HG03025 (cell line): ENCODE results near the gene NAGK.
"Not testable (repeated sequence)": the region's sequence is repeated elsewhere in the genome, so short reads cannot be mapped to it uniquely, and the experiment has no call there.

Experiments
- ATAC-seq: cut with Tn5 transposase; IDR thresholded peaks from one replicate; pipeline ENCODE4 v1.9.1; 2021; ENCODE audit warnings: mild to moderate bottlenecking, moderate library complexity; ENCODE audit not compliant: unreplicated experiment, low FRiP score

NAGK gene

GRCh38 chr2:71068218-71069035, at the start of gene NAGK:
Gene NAGK (plus strand): TSS chr2:71068648. CDS start chr2:71068684, 36 bp downstream.
- peak; percentile 52 for ATAC-seq

DNA sequence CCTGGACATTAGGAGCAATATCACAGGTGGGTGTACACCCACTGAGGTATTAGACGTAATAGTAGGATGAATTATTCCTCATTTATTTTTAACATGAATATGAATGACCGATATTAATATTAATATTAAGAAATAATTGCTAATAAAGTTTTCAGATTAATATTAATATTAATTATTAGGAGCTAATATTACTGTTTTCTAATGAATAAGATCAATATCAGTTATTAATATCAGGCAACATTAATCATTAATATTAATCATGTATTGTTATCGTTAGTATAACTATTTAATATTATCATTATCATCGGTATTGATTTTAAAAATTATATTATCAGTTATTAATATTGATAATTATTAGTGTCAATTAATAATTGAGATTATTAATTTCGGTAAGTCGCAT, 48.5 kb upstream of the NAGK start:
- ATAC-seq, result not testable (repeated sequence)

DNA sequence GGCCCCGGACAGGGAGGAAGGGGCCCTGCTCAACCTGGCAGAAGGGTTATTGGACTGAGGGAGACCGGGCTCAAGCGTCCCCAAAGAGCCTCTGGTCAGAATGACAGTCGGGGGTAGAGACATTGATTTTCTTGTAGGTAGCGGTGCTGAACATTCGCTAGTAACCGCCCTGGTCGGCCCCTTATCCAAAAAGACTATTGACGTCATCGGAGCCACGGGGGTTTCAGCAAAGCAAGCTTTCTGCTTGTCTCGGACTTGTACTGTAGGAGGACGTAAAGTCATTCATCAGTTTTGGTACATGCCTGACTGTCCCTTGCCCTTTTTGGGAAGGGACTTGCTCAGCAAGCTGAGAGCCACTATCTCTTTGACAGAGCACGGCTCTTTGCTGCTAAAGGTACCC, 47.1 kb upstream of the NAGK start:
- not testable (repeated sequence) for ATAC-seq

GRCh38 chr2:71023553-71024243, 44.8 kb upstream of the NAGK start:
- ATAC-seq, result not testable (repeated sequence)

DNA sequence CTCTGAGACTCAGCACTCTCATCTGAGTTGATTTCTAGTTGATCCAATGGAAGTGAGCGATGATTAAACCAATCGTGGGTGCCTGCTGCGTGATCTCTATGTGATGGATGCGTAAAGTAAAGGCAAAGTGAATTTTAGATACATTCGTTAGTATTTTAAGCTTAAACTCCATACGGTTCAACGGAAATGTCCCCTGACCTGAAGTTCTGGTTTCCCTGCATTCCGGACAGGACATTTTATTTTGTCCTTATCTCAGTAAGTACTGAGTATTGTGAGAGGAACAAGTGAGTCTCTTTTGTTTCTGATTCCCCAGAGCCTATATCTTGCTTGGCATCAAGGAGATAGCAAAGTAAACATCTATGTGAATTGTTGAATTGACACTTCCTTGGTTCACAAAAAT, 32.2 kb upstream of the NAGK start:
- not testable (repeated sequence) for ATAC-seq

- no peak for ATAC-seq
These were observed 26.2 kb upstream of the NAGK start for GRCh38 chr2:71042287-71042686.

GRCh38 chr2:71043531-71044407, 24.7 kb upstream of the NAGK start:
- no peak for ATAC-seq

GRCh38 chr2:71045151-71045550, 23.3 kb upstream of the NAGK start:
- no peak for ATAC-seq

DNA sequence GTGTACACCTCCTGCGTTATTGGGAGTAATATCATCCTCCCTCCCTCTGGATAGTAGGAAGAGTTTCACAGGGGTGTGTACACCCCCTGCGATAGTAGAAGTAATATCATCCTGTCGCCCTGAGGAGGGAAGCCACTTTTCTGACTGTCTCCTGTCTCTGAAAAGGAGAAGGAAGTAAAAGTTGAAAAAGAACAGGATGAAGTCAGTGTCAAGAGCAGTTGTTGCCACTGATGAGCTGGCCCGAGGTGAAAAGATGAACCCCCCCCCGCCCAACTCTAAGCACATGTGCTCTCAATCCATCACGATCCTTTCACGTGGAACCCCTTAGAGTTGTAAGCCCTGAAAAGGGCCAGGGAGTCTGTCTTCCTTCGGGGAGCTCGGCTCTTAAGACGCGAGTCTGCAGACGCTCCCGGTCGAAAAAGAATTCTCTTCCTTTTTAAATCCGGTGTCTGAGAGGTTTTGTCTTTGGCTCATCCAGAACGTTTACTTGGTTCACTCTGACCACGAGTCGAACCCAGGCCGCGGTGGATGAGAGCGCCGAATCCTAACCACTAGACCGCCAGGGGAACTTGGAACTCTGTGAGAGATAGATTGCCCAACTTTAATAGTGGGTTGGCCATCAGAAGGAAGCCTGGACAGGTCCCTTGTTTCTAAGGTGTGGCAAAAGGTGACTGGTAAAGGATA, 22.4 kb upstream of the NAGK start:
- no peak for ATAC-seq

DNA sequence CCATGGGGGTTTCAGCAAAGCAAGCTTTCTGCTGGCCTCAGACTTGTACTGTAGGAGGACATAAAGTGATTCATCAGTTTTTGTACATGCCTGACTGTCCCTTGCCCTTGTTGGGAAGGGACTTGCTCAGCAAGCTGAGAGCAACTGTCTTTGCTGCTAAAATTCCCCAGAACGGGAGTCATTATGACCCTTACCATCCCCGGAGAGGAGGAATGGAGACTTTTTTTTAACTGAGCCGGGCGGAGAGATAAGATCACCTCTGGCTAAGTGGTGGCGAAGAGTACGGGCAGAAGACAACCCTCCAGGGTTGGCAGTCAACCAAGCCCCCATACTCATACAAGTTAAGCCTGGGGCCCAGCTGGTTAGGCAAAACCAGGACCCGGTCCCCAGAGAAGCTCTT, 20.4 kb upstream of the NAGK start:
- no peak for ATAC-seq

GRCh38 chr2:71049704-71050360, 18.6 kb upstream of the NAGK start:
- not testable (repeated sequence) for ATAC-seq

DNA sequence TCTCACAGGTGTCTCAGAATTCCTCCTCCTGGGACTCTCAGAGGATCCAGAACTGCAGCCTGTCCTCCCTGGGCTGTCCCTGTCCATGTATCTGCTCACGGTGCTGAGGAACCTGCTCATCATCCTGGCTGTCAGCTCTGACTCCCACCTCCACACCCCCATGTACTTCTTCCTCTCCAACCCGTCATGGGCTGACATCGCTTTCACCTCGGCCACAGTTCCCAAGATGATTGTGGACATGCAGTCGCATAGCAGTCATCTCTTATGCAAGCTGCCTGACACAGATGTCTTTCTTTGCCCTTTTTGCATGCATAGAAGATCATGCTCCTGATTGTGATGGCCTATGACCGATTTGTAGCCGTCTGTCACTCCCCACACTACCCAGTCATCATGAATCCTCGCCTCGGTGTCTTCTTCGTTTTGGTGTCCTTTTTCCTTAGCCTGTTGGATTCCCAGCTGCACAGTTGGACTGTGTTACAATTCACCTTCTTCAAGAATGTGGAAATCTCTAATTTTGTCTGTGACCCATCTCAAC, 13.2 kb upstream of the NAGK start:
- ATAC-seq, result not testable (repeated sequence)

GRCh38 chr2:71060211-71060610, 8.2 kb upstream of the NAGK start:
- no peak for ATAC-seq

GRCh38 chr2:71060871-71061270, 7.6 kb upstream of the NAGK start:
- ATAC-seq, result no peak

- no peak for ATAC-seq
These were observed 5.2 kb upstream of the NAGK start for GRCh38 chr2:71063216-71063615.

- ATAC-seq, result no peak
These were observed 4.3 kb upstream of the NAGK start for GRCh38 chr2:71064110-71064611.

DNA sequence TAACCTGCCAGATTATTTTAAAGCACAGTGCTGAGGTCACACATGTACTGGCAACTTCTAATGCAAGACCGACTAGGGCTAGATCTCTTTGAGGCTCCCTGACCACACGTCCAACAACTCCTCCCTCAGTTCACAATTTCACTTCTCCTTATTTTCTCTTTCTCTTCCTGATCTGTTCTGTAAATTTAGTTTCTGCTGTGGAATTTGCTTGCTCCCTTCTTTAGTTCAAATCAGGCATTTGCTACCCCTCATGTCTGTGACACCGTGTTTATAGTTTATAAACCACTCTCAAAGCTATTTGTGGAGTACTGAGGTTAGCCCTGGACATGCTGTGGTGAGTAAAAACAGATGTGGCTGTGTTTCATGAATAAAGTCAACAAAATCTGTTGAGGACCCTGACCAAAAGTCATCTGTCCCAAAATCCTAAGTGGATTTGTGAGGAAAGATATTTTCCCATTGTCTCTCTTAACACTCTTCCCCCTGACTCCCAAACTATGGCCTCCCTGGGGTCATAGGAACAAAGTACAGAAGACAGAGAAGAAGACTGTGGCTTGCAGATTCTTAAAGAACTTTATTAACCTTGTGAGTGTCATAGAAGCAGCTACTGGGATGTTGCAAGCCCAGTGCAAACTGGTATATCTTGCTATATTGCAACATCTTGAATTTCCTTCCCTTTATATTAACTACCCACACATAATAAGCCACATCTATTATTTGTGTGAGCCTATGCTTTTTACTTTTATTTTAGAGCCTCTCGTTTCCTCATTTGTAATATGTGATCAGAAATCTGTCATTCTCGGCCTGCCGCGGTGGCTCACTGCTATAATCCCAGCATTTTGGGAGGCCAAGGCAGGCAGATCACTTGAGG, 3.5 kb upstream of the NAGK start:
- ATAC-seq, result no peak

DNA sequence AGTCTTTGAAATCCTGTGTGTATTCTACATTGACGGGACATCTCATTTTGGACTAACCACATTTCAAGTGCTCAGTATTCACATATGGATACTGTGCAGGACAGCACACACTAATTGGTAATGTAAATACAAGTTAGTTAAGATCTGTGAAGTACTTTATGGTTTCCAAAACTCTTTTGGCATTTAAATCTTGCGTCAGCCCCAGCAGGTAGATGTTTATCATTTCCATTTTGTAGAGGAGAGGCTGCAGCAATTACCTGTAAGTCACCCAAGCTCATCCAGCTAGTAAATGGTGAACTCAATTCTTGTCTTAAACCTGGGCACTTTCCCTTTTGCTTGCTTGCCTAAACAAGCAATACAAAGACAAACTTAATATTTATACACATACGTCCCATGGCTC, 1.6 kb upstream of the NAGK start:
- ATAC-seq, result no peak
